Measurements from ENCODE around the gene UTP18. TPM values are rescaled to one million over a fixed set of nuclear protein-coding genes. Genes with fewer than 3 reads are reported as not detected.
A peak's percentile ranks its signal among the peaks of the same experiment; 100 is the strongest.

Gene UTP18
- total and polyA plus RNA-seq, 2 of the 13 experiments (the other 11 are each of a cell fraction or from before 2014, with no cell fraction given) = 35.2 to 104 TPM

GRCh38 chr17:51258756-51259563 lies 1.4 kb upstream of the UTP18 start (continued):
- peak; percentile 1 for TF ChIP-seq ZNF781 (CRISPR knock-in tag; IDR thresholded peaks at IDR 0.05; ENCODE audit: borderline replicate concordance, not compliant biosample characterization)
- no peak for TF ChIP-seq RFXAP (CRISPR knock-in tag; IDR thresholded peaks at IDR 0.05; ENCODE audit: borderline replicate concordance)
- peak; percentile 80; the same call in 1 of the 2 replicates for TF ChIP-seq ZNF558 (CRISPR knock-in tag; IDR thresholded peaks at IDR 0.05; ENCODE audit: borderline replicate concordance)
- no peak for TF ChIP-seq ZFYVE20 (CRISPR knock-in tag; IDR thresholded peaks at IDR 0.05; ENCODE audit: borderline replicate concordance, low read depth)
- TF ChIP-seq HMGXB4 (CRISPR knock-in tag; IDR thresholded peaks at IDR 0.05; ENCODE audit: borderline replicate concordance in 1 of 2, low read depth in 1 of 2) = peak in 1 of 2 experiments; percentile 8; a peak in 1 of 4 replicates
- peak; percentile 55; the same call in 1 of the 2 replicates for TF ChIP-seq TGIF2 (CRISPR knock-in tag; IDR thresholded peaks at IDR 0.05)
- TF ChIP-seq ZBTB7B (CRISPR knock-in tag; IDR thresholded peaks at IDR 0.05) = 0 out of 2 replicates have a peak, but pooled peaks have one; percentile 16
- 0 out of 2 replicates have a peak, but pooled peaks have one; percentile 18 for TF ChIP-seq NCOA1 (CRISPR knock-in tag; IDR thresholded peaks at IDR 0.05)
- TF ChIP-seq TFDP1 (CRISPR knock-in tag; IDR thresholded peaks at IDR 0.05; ENCODE audit: borderline replicate concordance) = peak; percentile 24; the same call in 1 of the 2 replicates
- TF ChIP-seq MXI1 (IDR thresholded peaks at IDR 0.05; ENCODE audit: borderline replicate concordance, low read depth, low read length) = peak; percentile 93; the same call in 2 of the 3 replicates
- 0 out of 2 replicates have a peak, but pooled peaks have one; percentile 22 for TF ChIP-seq MEIS1 (CRISPR knock-in tag; IDR thresholded peaks at IDR 0.05; ENCODE audit: borderline replicate concordance)
- no peak for TF ChIP-seq TARDBP (CRISPR knock-in tag; IDR thresholded peaks at IDR 0.05)
- 0 out of 2 replicates have a peak, but pooled peaks have one; percentile 4 for TF ChIP-seq CREBL2 (CRISPR knock-in tag; IDR thresholded peaks at IDR 0.05; ENCODE audit: borderline replicate concordance)
- TF ChIP-seq ZNF33B (CRISPR knock-in tag; IDR thresholded peaks at IDR 0.05) = peak; percentile 74; the same call in 1 of the 2 replicates
- peak; percentile 48; the same call in 1 of the 2 replicates for TF ChIP-seq MXD1 (CRISPR knock-in tag; IDR thresholded peaks at IDR 0.05)
- peak; percentile 35; the same call in 1 of the 2 replicates for TF ChIP-seq REPIN1 (CRISPR knock-in tag; IDR thresholded peaks at IDR 0.05; ENCODE audit: borderline replicate concordance, low read depth)
- no peak for TF ChIP-seq ZBTB37 (CRISPR knock-in tag; IDR thresholded peaks at IDR 0.05)
- TF ChIP-seq PBX3 (CRISPR knock-in tag; IDR thresholded peaks at IDR 0.05; ENCODE audit: borderline replicate concordance) = no peak
- TF ChIP-seq ZNF703 (CRISPR knock-in tag; IDR thresholded peaks at IDR 0.05; ENCODE audit: borderline replicate concordance) = 0 out of 2 replicates have a peak, but pooled peaks have one; percentile 14
- TF ChIP-seq ZFP36L1 (CRISPR knock-in tag; IDR thresholded peaks at IDR 0.05) = peak; percentile 51; the same call in 1 of the 2 replicates

All from HepG2 (cell line).